Adrenal gland (tissue), 5 donors: ENCODE results near the gene C14orf132.

Experiments used
- POLR2A ChIP-seq, 2 donors: fragments of 450-650 bp; IDR thresholded peaks; one replicate each; pipeline ENCODE4 v1.6.1; 2017; ENCODE audit warnings: antibody characterized with exemption in 2 of 2, mild to moderate bottlenecking in 2 of 2, moderate library complexity in 1 of 2
- TF ChIP-seq, protein P1 (sequence below), 6 experiments: fragments of 450-650 bp in 4 of 6; fragments of 200-600 bp in 2 of 6; sonication (generic) in 1 of 6; IDR thresholded peaks; 1 replicate in 5 of 6; 2 replicates in 1 of 6; pipeline versions ENCODE4 v1.5.1 to v1.8.0; 2016 to 2021; ENCODE audit warnings: antibody characterized with exemption in 6 of 6, mild to moderate bottlenecking in 2 of 6, moderate library complexity in 1 of 6
- donor health status: DM: no; HTN: no; CAD: no.

- TF ChIP-seq, protein P1, sequence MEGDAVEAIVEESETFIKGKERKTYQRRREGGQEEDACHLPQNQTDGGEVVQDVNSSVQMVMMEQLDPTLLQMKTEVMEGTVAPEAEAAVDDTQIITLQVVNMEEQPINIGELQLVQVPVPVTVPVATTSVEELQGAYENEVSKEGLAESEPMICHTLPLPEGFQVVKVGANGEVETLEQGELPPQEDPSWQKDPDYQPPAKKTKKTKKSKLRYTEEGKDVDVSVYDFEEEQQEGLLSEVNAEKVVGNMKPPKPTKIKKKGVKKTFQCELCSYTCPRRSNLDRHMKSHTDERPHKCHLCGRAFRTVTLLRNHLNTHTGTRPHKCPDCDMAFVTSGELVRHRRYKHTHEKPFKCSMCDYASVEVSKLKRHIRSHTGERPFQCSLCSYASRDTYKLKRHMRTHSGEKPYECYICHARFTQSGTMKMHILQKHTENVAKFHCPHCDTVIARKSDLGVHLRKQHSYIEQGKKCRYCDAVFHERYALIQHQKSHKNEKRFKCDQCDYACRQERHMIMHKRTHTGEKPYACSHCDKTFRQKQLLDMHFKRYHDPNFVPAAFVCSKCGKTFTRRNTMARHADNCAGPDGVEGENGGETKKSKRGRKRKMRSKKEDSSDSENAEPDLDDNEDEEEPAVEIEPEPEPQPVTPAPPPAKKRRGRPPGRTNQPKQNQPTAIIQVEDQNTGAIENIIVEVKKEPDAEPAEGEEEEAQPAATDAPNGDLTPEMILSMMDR (IDR thresholded peaks at IDR 0.05) = no peak
- no peak for TF ChIP-seq POLR2A (IDR thresholded peaks at IDR 0.05)
Measured at GRCh38 chr14:96108911-96109310, 69.7 kb downstream of the C14orf132 start.
